GM06990 (cell line): ENCODE data around the gene IER3.

Experiments used
- DNase-seq: peaks from one replicate; pipeline ENCODE4 v3.0.0-alpha.2; 2011; ENCODE audit not compliant: insufficient read length; ENCODE audit errors: extremely low read depth
- H3K27me3 ChIP-seq: replicated peaks from 2 replicates; pipeline ENCODE4 v1.6.0; 2011; ENCODE audit warnings: low read length; ENCODE audit not compliant: control insufficient read depth, insufficient read depth
- H3K36me3 ChIP-seq: 2 replicates; pipeline ENCODE4 v1.5.1; 2011; ENCODE audit warnings: low read length; ENCODE audit not compliant: control insufficient read depth, insufficient read depth
- H3K4me3 ChIP-seq: replicated peaks from 2 replicates; pipeline ENCODE4 v1.5.1; 2011; ENCODE audit warnings: low read depth, mild to moderate bottlenecking, control low read depth, low read length
- CTCF ChIP-seq: IDR thresholded peaks from 2 replicates; pipeline ENCODE4 v1.5.1; 2011; ENCODE audit warnings: low read length, control low read depth, mild to moderate bottlenecking, inconsistent platforms; ENCODE audit not compliant: insufficient read depth, poor library complexity, severe bottlenecking

Gene IER3

GRCh38 chr6:30744054-30744805 is at the start of gene IER3:
Gene IER3 (minus strand): TSS chr6:30744547. CDS start chr6:30744518, 29 bp downstream.
- no peaks in the 10 kb centered on the region for H3K27me3 ChIP-seq
- DNase-seq, result peak; percentile 86
- TF ChIP-seq CTCF, result peak; percentile 90
- H3K4me3 ChIP-seq, result peak within 1 kb of the TSS; percentile 66
- H3K36me3 ChIP-seq, result peaks cover 10% of the 10 kb centered on the region

GRCh38 chr6:30793521-30794194 is 49.3 kb upstream of the IER3 start:
- peak; percentile 34 for DNase-seq
- Histone ChIP-seq H3K27me3 (no peaks in the 10 kb centered on the region), H3K36me3 (no peaks in the 10 kb centered on the region), H3K4me3 (no peak overlapping the region)
- no peak for TF ChIP-seq CTCF

- Histone ChIP-seq H3K4me3 (no peak overlapping the region), H3K36me3 (no peaks in the 10 kb centered on the region), H3K27me3 (no peaks in the 10 kb centered on the region)
- TF ChIP-seq CTCF, result no peak
- no peak for DNase-seq
Observed at GRCh38 chr6:30792786-30793185, 48.4 kb upstream of the IER3 start.

- no peak for DNase-seq
- Histone ChIP-seq H3K4me3 (no peak overlapping the region), H3K27me3 (no peaks in the 10 kb centered on the region), H3K36me3 (no peaks in the 10 kb centered on the region)
- TF ChIP-seq CTCF, result no peak
Observed at GRCh38 chr6:30790724-30791383, 46.5 kb upstream of the IER3 start.

GRCh38 chr6:30789606-30790005 is 45.3 kb upstream of the IER3 start:
- TF ChIP-seq CTCF, result no peak
- H3K36me3 ChIP-seq, result no peaks in the 10 kb centered on the region
- H3K27me3 ChIP-seq, result no peaks in the 10 kb centered on the region
- DNase-seq, result no peak
- H3K4me3 ChIP-seq, result no peak overlapping the region
